K562 treated with DMSO at 1 percent for 24 hours (cell line): ENCODE data around the gene SLC8A3. TPM values are rescaled to one million over a fixed set of nuclear protein-coding genes. Genes with fewer than 3 reads are reported as not detected.

Experiments used
- total RNA-seq: library from RNA; unstranded; fragments of 300-600 nt; gene quantifications from 2 replicates; pipeline ENCODE4 v1.2.3, GENCODE V29; 2022; ENCODE audit warnings: low read depth; ENCODE audit not compliant: insufficient read depth

Gene SLC8A3, protein sequence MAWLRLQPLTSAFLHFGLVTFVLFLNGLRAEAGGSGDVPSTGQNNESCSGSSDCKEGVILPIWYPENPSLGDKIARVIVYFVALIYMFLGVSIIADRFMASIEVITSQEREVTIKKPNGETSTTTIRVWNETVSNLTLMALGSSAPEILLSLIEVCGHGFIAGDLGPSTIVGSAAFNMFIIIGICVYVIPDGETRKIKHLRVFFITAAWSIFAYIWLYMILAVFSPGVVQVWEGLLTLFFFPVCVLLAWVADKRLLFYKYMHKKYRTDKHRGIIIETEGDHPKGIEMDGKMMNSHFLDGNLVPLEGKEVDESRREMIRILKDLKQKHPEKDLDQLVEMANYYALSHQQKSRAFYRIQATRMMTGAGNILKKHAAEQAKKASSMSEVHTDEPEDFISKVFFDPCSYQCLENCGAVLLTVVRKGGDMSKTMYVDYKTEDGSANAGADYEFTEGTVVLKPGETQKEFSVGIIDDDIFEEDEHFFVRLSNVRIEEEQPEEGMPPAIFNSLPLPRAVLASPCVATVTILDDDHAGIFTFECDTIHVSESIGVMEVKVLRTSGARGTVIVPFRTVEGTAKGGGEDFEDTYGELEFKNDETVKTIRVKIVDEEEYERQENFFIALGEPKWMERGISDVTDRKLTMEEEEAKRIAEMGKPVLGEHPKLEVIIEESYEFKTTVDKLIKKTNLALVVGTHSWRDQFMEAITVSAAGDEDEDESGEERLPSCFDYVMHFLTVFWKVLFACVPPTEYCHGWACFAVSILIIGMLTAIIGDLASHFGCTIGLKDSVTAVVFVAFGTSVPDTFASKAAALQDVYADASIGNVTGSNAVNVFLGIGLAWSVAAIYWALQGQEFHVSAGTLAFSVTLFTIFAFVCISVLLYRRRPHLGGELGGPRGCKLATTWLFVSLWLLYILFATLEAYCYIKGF
- total RNA-seq: not detected in 2 replicates

DNA sequence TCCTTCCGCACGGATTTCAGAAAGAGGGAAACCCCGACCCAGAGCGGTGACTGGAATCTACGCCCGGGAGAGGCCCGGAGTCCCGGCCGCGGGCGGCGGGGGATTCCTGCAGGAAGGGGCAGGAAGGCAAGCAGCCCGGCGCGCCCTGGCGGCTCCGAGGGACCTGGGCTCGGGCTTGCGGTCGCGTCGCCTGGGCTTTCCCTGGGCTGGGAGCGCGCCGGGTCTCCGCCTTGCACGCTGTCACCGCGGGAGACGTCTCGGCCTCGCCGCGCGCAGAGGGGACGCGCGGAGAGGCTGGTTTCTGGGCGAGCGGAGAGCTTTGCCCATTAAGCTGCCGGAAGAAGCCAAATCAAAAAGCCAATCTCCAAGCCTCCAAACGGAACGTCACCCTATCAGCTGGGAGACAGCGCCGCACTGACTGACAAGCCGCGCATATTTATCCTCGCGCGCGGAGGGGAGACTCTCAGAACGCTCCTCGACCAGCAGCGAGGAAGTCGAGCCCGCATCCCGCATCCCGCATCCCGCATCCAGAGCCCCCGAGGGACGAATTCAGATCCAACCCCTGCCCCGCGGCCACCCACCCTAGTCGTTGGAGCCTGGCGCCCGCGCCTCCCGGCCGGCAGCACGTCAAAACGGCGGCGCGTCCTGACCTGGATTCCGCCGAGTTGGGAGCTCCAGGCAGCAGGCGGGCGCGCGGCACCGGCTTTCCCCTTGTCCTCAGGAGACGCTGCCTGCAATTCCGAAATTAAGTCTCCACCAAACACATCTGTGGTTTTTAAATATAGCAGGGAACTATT lies at the start of gene SLC8A3:
Gene SLC8A3, minus strand, starts transcription at position 293 of the 797 bp plus-strand sequence. CDS start 20,529 bp downstream, outside the sequence.

Other genes starting within 250 kb of the SLC8A3 start
- 6.3 and 8.7 TPM in 2 replicates for gene COX16, start 170.7 kb upstream of the SLC8A3 start, total RNA-seq
- 3.9 and 4.2 TPM in 2 replicates for gene SYNJ2BP, start 228.1 kb upstream of the SLC8A3 start, total RNA-seq